ENCODE data around the gene JPT2. TPM values are rescaled to one million over a fixed set of nuclear protein-coding genes. Genes with fewer than 3 reads are reported as not detected.

The JPT2 gene
- total RNA-seq, 1 experiment from 2014 or later, result 150 TPM

GRCh38 chr16:1677942-1678499 is at the start of gene JPT2 (continued):
- TF ChIP-seq AFF4 (CRISPR knock-in tag; IDR thresholded peaks at IDR 0.05; ENCODE audit: borderline replicate concordance) (no peak), ZBTB43 (CRISPR knock-in tag; IDR thresholded peaks at IDR 0.05) (no peak), ZNF425 (CRISPR knock-in tag; conservative IDR thresholded peaks at IDR 0.05) (no peak), ESRRA (CRISPR knock-in tag; IDR thresholded peaks at IDR 0.05; ENCODE audit: borderline replicate concordance) (no peak), NR2C2 (CRISPR knock-in tag; IDR thresholded peaks at IDR 0.05) (no peak), ZBTB21 (CRISPR knock-in tag; IDR thresholded peaks at IDR 0.05; ENCODE audit: borderline replicate concordance) (no peak), CDX4 (CRISPR knock-in tag; IDR thresholded peaks at IDR 0.05; ENCODE audit: borderline replicate concordance) (no peak), KAT7 (CRISPR knock-in tag; IDR thresholded peaks at IDR 0.05; ENCODE audit: borderline replicate concordance) (no peak), NFE2L1 (CRISPR knock-in tag; IDR thresholded peaks at IDR 0.05) (peak; percentile 16; the same call in 1 of the 2 replicates), GABPB1 (CRISPR knock-in tag; IDR thresholded peaks at IDR 0.05) (peak; percentile 57; the same call in 1 of the 2 replicates), ZNF281 (CRISPR knock-in tag; IDR thresholded peaks at IDR 0.05) (no peak), JUN (CRISPR knock-in tag; IDR thresholded peaks at IDR 0.05) (no peak), JAZF1 (CRISPR knock-in tag; IDR thresholded peaks at IDR 0.05) (no peak), MAX (CRISPR knock-in tag; IDR thresholded peaks at IDR 0.05) (no peak; the same call in 1 of the 2 replicates), ZSCAN18 (CRISPR knock-in tag; IDR thresholded peaks at IDR 0.05) (no peak), ATF2 (CRISPR knock-in tag; IDR thresholded peaks at IDR 0.05; ENCODE audit: borderline replicate concordance, low read depth) (no peak), ZNF512 (CRISPR knock-in tag; IDR thresholded peaks at IDR 0.05; ENCODE audit: borderline replicate concordance) (no peak), SOX15 (CRISPR knock-in tag; IDR thresholded peaks at IDR 0.05) (no peak), MXD4 (CRISPR knock-in tag; IDR thresholded peaks at IDR 0.05; ENCODE audit: borderline replicate concordance) (no peak), IRF2 (CRISPR knock-in tag; IDR thresholded peaks at IDR 0.05; ENCODE audit: borderline replicate concordance, low read depth) (no peak), TEAD4 (CRISPR knock-in tag; IDR thresholded peaks at IDR 0.05) (no peak), E2F5 (CRISPR knock-in tag; IDR thresholded peaks at IDR 0.05) (peak; percentile 87)

Measured in WTC11 (cell line).